GM23338 (cell line): ENCODE results near the gene APLNR. TPM values are rescaled to one million over a fixed set of nuclear protein-coding genes. Genes with fewer than 3 reads are reported as not detected.

ENCODE experiments used
- ATAC-seq: fragments of 200-7000 bp; cut with Tn5 transposase; 3 replicates; pipeline ENCODE4 v1.9.1; 2020
- DNase-seq: peaks from one replicate; pipeline ENCODE4 v3.0.0-alpha.2; 2015; ENCODE audit warnings: low spot score
- H2AFZ ChIP-seq: fragments of 200-600 bp; sonication (generic); 2 replicates; pipeline ENCODE4 v1.8.0; 2016; ENCODE audit warnings: antibody characterized with exemption, mild to moderate bottlenecking, moderate library complexity
- H3F3A ChIP-seq: fragments of 200-600 bp; sonication (generic); replicated peaks from 2 replicates; pipeline ENCODE4 v1.8.0; 2017; ENCODE audit warnings: antibody characterized with exemption, mixed run types, low read depth
- H3K27ac ChIP-seq: fragments of 200-600 bp; sonication (generic); 2 replicates; pipeline ENCODE4 v1.6.1; 2016; ENCODE audit warnings: low read depth
- H3K27me3 ChIP-seq: fragments of 200-600 bp; sonication (generic); 2 replicates; pipeline ENCODE4 v1.8.0; 2016; ENCODE audit warnings: mild to moderate bottlenecking, mixed run types, moderate library complexity; ENCODE audit not compliant: insufficient read depth
- H3K36me3 ChIP-seq: fragments of 200-600 bp; sonication (generic); 2 replicates; pipeline ENCODE4 v1.8.0; 2016; ENCODE audit warnings: mild to moderate bottlenecking; ENCODE audit not compliant: insufficient read depth
- H3K4me1 ChIP-seq: fragments of 200-600 bp; sonication (generic); 2 replicates; pipeline ENCODE4 v1.8.0; 2016; ENCODE audit warnings: mild to moderate bottlenecking, moderate library complexity; ENCODE audit not compliant: insufficient read depth
- H3K4me2 ChIP-seq: fragments of 200-600 bp; sonication (generic); 2 replicates; pipeline ENCODE4 v1.7.1; 2017; ENCODE audit warnings: mixed run types
- H3K4me3 ChIP-seq: fragments of 200-600 bp; sonication (generic); 2 replicates; pipeline ENCODE4 v1.6.1; 2016; ENCODE audit warnings: mixed run types
- H3K79me2 ChIP-seq: fragments of 200-600 bp; sonication (generic); replicated peaks from 2 replicates; pipeline ENCODE4 v1.8.0; 2017; ENCODE audit warnings: mild to moderate bottlenecking; ENCODE audit not compliant: insufficient read depth
- H3K9me2 ChIP-seq: fragments of 200-600 bp; sonication (generic); 2 replicates; pipeline ENCODE4 v1.8.0; 2017; ENCODE audit not compliant: insufficient read depth
- H4K20me1 ChIP-seq: fragments of 200-600 bp; sonication (generic); replicated peaks from 2 replicates; pipeline ENCODE4 v1.8.0; 2017; ENCODE audit warnings: mild to moderate bottlenecking; ENCODE audit not compliant: insufficient read depth
- H3K27ac Mint-ChIP-seq: 2 replicates; pipeline ENCODE4 v1.8.0; 2020; ENCODE audit warnings: inconsistent platforms, mild to moderate bottlenecking, moderate library complexity, mixed read lengths
- H3K27me3 Mint-ChIP-seq: 3 replicates; pipeline ENCODE4 v1.8.0; 2022; ENCODE audit warnings: low read depth, mild to moderate bottlenecking, moderate library complexity, mixed read lengths, inconsistent platforms; ENCODE audit not compliant: insufficient read depth, poor library complexity
- H3K36me3 Mint-ChIP-seq: 3 replicates; pipeline ENCODE4 v1.8.0; 2021; ENCODE audit warnings: low read depth, mild to moderate bottlenecking, inconsistent platforms, moderate library complexity, mixed read lengths
- H3K4me1 Mint-ChIP-seq: 3 replicates; pipeline ENCODE4 v1.8.0; 2020; ENCODE audit warnings: mild to moderate bottlenecking, inconsistent platforms, mixed read lengths
- H3K4me3 Mint-ChIP-seq: 3 replicates; pipeline ENCODE4 v1.8.0; 2021; ENCODE audit warnings: moderate library complexity, mild to moderate bottlenecking, inconsistent platforms, mixed read lengths
- H3K9me3 Mint-ChIP-seq: 3 replicates; pipeline ENCODE4 v1.8.0; 2020; ENCODE audit warnings: moderate library complexity, mild to moderate bottlenecking, inconsistent platforms, mixed read lengths
- EZH2phosphoT487 ChIP-seq: fragments of 200-600 bp; sonication (generic); IDR thresholded peaks from one replicate; pipeline ENCODE4 v1.8.1; 2018; ENCODE audit warnings: antibody characterized with exemption; ENCODE audit not compliant: unreplicated experiment
- NANOG ChIP-seq: IDR thresholded peaks from 2 replicates; pipeline ENCODE4 v1.6.1; 2016; ENCODE audit warnings: antibody characterized with exemption, borderline replicate concordance
- POLR2AphosphoS5 ChIP-seq: IDR thresholded peaks from 2 replicates; pipeline ENCODE4 v1.6.1; 2016; ENCODE audit warnings: antibody characterized with exemption, low read depth
- polyA plus RNA-seq: library from polyadenylated mRNA; unstranded; fragments of >200 nt; fragmentation: Nextera tagmentation; extraction: Ambion mirVana; gene quantifications from 2 replicates; pipeline ENCODE4 v1.2.1, GENCODE V29; 2016
- total RNA-seq: library from RNA; depleted of rRNA; stranded (reverse); fragments of >200 nt; shearing (Covaris generic); gene quantifications from 2 replicates; pipeline ENCODE4 v1.2.3, GENCODE V29; 2014
- TF ChIP-seq, protein P1 (sequence below): IDR thresholded peaks from one replicate; pipeline ENCODE4 v1.6.1; 2018; ENCODE audit warnings: antibody characterized with exemption; ENCODE audit not compliant: unreplicated experiment
- TF ChIP-seq, protein P2 (sequence below): IDR thresholded peaks from 2 replicates; pipeline ENCODE4 v1.6.1; 2016; ENCODE audit warnings: antibody characterized with exemption
- TF ChIP-seq, protein P3 (sequence below), 2 experiments: fragments of 200-600 bp in 1 of 2; sonication (generic) in 1 of 2; conservative IDR thresholded peaks; 2 replicates each; pipeline versions ENCODE4 v1.5.1 to v1.6.1; 2016 to 2017; ENCODE audit warnings: antibody characterized with exemption in 2 of 2, low read depth in 2 of 2, mild to moderate bottlenecking in 2 of 2, moderate library complexity in 1 of 2

The APLNR gene
- total and polyA plus RNA-seq, 2 experiments from 2014 or later = 0.10 TPM; not detected in 1

DNA sequence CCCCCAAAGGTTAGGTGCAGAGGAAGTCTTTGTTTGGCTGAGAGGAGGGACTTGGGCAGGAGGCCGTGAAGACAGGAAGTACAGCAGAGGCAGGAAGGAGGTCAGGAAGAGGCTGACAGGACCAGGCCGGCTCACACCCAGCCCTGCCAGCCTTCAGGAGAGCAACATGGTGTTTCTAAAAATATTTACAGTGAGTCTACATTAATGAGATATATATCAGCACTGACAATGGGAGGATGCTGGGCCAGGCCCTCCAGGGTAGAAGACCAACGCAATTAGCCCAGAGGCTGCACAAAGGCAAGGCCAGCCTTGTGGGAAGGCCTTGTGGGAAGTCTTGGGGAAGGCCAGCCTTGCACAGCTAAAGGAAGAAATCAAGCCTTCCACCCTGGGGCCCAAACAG, 7.9 kb upstream of the APLNR start:
- Mint-ChIP-seq H3K27ac (no peak overlapping the region), H3K27me3 (peaks cover 2% of the 10 kb centered on the region)
- H2AFZ ChIP-seq = no peak overlapping the region

More for the DNA sequence above, 7.9 kb upstream of the APLNR start:
- Mint-ChIP-seq H3K36me3 (no peaks in the 10 kb centered on the region), H3K4me3 (no peak overlapping the region), H3K9me3 (no peaks in the 10 kb centered on the region), H3K4me1 (peaks cover 15% of the 10 kb centered on the region)
- H3F3A ChIP-seq = no peaks in the 10 kb centered on the region
- no peak for ATAC-seq
- H3K27ac ChIP-seq = no peak overlapping the region
- DNase-seq = no peak
- no peaks in the 10 kb centered on the region for H3K27me3 ChIP-seq
- no peaks in the 10 kb centered on the region for H4K20me1 ChIP-seq
- H3K4me3 ChIP-seq = no peak overlapping the region
- peaks cover 9% of the 10 kb centered on the region for H3K4me1 ChIP-seq
- TF ChIP-seq, protein P1, sequence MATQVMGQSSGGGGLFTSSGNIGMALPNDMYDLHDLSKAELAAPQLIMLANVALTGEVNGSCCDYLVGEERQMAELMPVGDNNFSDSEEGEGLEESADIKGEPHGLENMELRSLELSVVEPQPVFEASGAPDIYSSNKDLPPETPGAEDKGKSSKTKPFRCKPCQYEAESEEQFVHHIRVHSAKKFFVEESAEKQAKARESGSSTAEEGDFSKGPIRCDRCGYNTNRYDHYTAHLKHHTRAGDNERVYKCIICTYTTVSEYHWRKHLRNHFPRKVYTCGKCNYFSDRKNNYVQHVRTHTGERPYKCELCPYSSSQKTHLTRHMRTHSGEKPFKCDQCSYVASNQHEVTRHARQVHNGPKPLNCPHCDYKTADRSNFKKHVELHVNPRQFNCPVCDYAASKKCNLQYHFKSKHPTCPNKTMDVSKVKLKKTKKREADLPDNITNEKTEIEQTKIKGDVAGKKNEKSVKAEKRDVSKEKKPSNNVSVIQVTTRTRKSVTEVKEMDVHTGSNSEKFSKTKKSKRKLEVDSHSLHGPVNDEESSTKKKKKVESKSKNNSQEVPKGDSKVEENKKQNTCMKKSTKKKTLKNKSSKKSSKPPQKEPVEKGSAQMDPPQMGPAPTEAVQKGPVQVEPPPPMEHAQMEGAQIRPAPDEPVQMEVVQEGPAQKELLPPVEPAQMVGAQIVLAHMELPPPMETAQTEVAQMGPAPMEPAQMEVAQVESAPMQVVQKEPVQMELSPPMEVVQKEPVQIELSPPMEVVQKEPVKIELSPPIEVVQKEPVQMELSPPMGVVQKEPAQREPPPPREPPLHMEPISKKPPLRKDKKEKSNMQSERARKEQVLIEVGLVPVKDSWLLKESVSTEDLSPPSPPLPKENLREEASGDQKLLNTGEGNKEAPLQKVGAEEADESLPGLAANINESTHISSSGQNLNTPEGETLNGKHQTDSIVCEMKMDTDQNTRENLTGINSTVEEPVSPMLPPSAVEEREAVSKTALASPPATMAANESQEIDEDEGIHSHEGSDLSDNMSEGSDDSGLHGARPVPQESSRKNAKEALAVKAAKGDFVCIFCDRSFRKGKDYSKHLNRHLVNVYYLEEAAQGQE = no peak
- no peak for TF ChIP-seq POLR2AphosphoS5
- TF ChIP-seq, protein P2, sequence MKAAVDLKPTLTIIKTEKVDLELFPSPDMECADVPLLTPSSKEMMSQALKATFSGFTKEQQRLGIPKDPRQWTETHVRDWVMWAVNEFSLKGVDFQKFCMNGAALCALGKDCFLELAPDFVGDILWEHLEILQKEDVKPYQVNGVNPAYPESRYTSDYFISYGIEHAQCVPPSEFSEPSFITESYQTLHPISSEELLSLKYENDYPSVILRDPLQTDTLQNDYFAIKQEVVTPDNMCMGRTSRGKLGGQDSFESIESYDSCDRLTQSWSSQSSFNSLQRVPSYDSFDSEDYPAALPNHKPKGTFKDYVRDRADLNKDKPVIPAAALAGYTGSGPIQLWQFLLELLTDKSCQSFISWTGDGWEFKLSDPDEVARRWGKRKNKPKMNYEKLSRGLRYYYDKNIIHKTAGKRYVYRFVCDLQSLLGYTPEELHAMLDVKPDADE = no peak
- no peak for TF ChIP-seq NANOG
- TF ChIP-seq, protein P3, sequence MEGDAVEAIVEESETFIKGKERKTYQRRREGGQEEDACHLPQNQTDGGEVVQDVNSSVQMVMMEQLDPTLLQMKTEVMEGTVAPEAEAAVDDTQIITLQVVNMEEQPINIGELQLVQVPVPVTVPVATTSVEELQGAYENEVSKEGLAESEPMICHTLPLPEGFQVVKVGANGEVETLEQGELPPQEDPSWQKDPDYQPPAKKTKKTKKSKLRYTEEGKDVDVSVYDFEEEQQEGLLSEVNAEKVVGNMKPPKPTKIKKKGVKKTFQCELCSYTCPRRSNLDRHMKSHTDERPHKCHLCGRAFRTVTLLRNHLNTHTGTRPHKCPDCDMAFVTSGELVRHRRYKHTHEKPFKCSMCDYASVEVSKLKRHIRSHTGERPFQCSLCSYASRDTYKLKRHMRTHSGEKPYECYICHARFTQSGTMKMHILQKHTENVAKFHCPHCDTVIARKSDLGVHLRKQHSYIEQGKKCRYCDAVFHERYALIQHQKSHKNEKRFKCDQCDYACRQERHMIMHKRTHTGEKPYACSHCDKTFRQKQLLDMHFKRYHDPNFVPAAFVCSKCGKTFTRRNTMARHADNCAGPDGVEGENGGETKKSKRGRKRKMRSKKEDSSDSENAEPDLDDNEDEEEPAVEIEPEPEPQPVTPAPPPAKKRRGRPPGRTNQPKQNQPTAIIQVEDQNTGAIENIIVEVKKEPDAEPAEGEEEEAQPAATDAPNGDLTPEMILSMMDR (conservative IDR thresholded peaks at IDR 0.05; ENCODE audit: low read depth in 2 of 2) = no peak
- TF ChIP-seq EZH2phosphoT487 = no peak
- H3K36me3 ChIP-seq = no peaks in the 10 kb centered on the region
- no peak overlapping the region for H3K4me2 ChIP-seq
- no peaks in the 10 kb centered on the region for H3K79me2 ChIP-seq
- H3K9me2 ChIP-seq = no peaks in the 10 kb centered on the region
